HG03196 (cell line): Measurements from ENCODE around the gene NOM1.
A peak's percentile ranks its signal among the peaks of the same experiment; 100 is the strongest.

ENCODE experiments used
- ATAC-seq: cut with Tn5 transposase; IDR thresholded peaks from one replicate; pipeline ENCODE4 v1.9.1; 2021; ENCODE audit not compliant: unreplicated experiment

Gene NOM1

GRCh38 chr7:157003756-157004520, 54.4 kb downstream of the NOM1 start:
- ATAC-seq, result no peak

- no peak for ATAC-seq
Observed at GRCh38 chr7:157004521-157005455, 55.3 kb downstream of the NOM1 start.

GRCh38 chr7:157005456-157006204, 56.1 kb downstream of the NOM1 start:
- no peak for ATAC-seq

- no peak for ATAC-seq
Observed at GRCh38 chr7:157006205-157006747, 56.8 kb downstream of the NOM1 start.

- ATAC-seq, result no peak
Observed at GRCh38 chr7:157006829-157007469, 57.4 kb downstream of the NOM1 start.

GRCh38 chr7:157007470-157008066, 58.1 kb downstream of the NOM1 start:
- ATAC-seq, result no peak

- ATAC-seq, result peak; percentile 10
Observed at GRCh38 chr7:157008206-157009169, 59.0 kb downstream of the NOM1 start.

- peak; percentile 33 for ATAC-seq
Observed at GRCh38 chr7:157009170-157009777, 59.8 kb downstream of the NOM1 start.

- ATAC-seq, result peak; percentile 11
Observed at GRCh38 chr7:157009778-157010587, 60.5 kb downstream of the NOM1 start.

- peak; percentile 61 for ATAC-seq
Observed at GRCh38 chr7:157010588-157011332, 61.2 kb downstream of the NOM1 start, which contains the start of gene MNX1. TSS of gene MNX1 (minus strand) at chr7:157010663. CDS start at chr7:157010350, 313 bp downstream.

GRCh38 chr7:157011333-157012112, 62.0 kb downstream of the NOM1 start:
- no peak for ATAC-seq

GRCh38 chr7:157012113-157012547, 62.6 kb downstream of the NOM1 start:
- no peak for ATAC-seq

- ATAC-seq, result no peak
Observed at GRCh38 chr7:157013101-157013500, 63.6 kb downstream of the NOM1 start.

GRCh38 chr7:157013602-157014549, 64.4 kb downstream of the NOM1 start:
- no peak for ATAC-seq
